OCI-LY1 (cell line): ENCODE measurements around the gene FBXO3.

Source experiments
- H2AFZ ChIP-seq: fragments of 200-600 bp; sonication (generic), shearing (Covaris generic); 2 replicates; pipeline ENCODE4 v1.6.0; 2014; ENCODE audit warnings: antibody characterized with exemption, mild to moderate bottlenecking, low read length
- H3F3A ChIP-seq: fragments of 200-600 bp; sonication (generic), shearing (Covaris generic); 2 replicates; pipeline ENCODE4 v1.6.0; 2014; ENCODE audit warnings: mild to moderate bottlenecking, antibody characterized with exemption, low read length, moderate library complexity; ENCODE audit not compliant: insufficient read depth
- H3K27ac ChIP-seq: fragments of 200-600 bp; sonication (generic); 2 replicates; pipeline ENCODE4 v1.5.1; 2014; ENCODE audit warnings: low read length, mixed run types, mild to moderate bottlenecking, low read depth; ENCODE audit not compliant: poor library complexity, severe bottlenecking
- H3K27me3 ChIP-seq: fragments of 200-600 bp; sonication (generic); 2 replicates; pipeline ENCODE4 v1.6.0; 2014; ENCODE audit warnings: antibody characterized with exemption, mild to moderate bottlenecking, low read length, moderate library complexity; ENCODE audit not compliant: insufficient read depth
- H3K36me3 ChIP-seq: fragments of 200-600 bp; sonication (generic); 2 replicates; pipeline ENCODE4 v1.6.1; 2014; ENCODE audit warnings: mild to moderate bottlenecking, antibody characterized with exemption, low read length, moderate library complexity, mixed read lengths; ENCODE audit not compliant: insufficient read depth
- H3K4me1 ChIP-seq: fragments of 200-600 bp; sonication (generic); 2 replicates; pipeline ENCODE4 v1.5.1; 2014; ENCODE audit warnings: mild to moderate bottlenecking, low read length, moderate library complexity; ENCODE audit not compliant: insufficient read depth, severe bottlenecking
- H3K4me2 ChIP-seq: fragments of 200-600 bp; sonication (generic), shearing (Covaris generic); 2 replicates; pipeline ENCODE4 v1.6.1; 2014; ENCODE audit warnings: low read length
- H3K4me3 ChIP-seq: fragments of 200-600 bp; sonication (generic); 2 replicates; pipeline ENCODE4 v1.5.1; 2014; ENCODE audit warnings: low read length, low read depth, mild to moderate bottlenecking, mixed read lengths; ENCODE audit not compliant: poor library complexity, severe bottlenecking
- H3K79me2 ChIP-seq: fragments of 200-600 bp; shearing (Covaris generic); 2 replicates; pipeline ENCODE4 v1.6.1; 2016; ENCODE audit warnings: mixed run types, low read length, mixed read lengths; ENCODE audit not compliant: insufficient read depth
- H3K9ac ChIP-seq: fragments of 200-600 bp; sonication (generic), shearing (Covaris generic); 2 replicates; pipeline ENCODE4 v1.6.1; 2014; ENCODE audit warnings: mild to moderate bottlenecking, low read length, mixed read lengths
- H3K9me2 ChIP-seq: fragments of 200-600 bp; sonication (generic), shearing (Covaris generic); 2 replicates; pipeline ENCODE4 v1.6.1; 2014; ENCODE audit warnings: low read depth, mild to moderate bottlenecking, low read length, mixed read lengths
- H3K9me3 ChIP-seq: fragments of 200-600 bp; shearing (Covaris generic); 2 replicates; pipeline ENCODE4 v1.6.1; 2014; ENCODE audit warnings: low read length, mixed read lengths
- H4K20me1 ChIP-seq: fragments of 200-600 bp; sonication (generic), shearing (Covaris generic); 2 replicates; pipeline ENCODE4 v1.6.0; 2016; ENCODE audit warnings: mild to moderate bottlenecking, low read length; ENCODE audit not compliant: insufficient read depth
- EZH2 ChIP-seq: fragments of 200-600 bp; sonication (generic), shearing (Covaris generic); IDR thresholded peaks from 2 replicates; pipeline ENCODE4 v1.8.0; 2017; ENCODE audit warnings: borderline replicate concordance, mixed run types, mild to moderate bottlenecking, antibody characterized with exemption, low read length, moderate library complexity, mixed read lengths
- TF ChIP-seq, protein P1 (sequence below): fragments of 200-600 bp; sonication (generic), shearing (Covaris generic); IDR thresholded peaks from 2 replicates; pipeline ENCODE4 v1.5.1; 2017; ENCODE audit warnings: mild to moderate bottlenecking, antibody characterized with exemption, low read length, moderate library complexity, mixed read lengths

FBXO3 gene

DNA sequence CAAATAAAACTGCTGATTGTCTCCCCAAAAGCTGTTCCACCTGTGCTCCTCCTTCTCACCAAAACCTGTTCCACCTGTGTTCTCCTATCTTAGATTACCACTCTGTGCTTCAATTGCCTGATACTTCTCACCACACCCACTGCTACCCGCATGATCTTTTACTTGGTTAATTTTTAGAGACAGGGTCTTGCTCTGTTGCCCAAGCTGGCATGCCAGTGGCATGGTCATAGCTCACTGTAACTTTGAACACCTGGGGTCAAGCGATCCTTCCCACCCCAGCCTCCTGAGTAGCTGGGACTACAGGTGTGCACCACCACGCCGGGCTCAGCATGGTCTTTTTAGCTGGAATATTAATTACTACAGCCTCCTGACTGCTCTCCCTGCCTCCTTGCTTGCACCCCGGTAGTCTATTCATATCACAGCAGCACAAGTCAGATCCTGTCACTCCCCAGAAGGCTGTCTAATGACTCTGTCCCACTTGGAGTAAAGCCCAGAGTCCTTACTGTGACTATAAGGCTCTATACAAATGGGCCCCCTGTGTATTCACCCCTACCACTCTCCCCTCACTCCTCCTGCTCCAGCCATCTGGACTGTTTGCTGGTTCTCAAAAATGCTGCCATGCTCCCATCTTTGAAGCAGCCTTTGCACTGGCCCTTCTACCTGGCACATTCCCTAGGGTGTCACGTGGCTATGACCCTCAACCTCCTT lies 77.2 kb downstream of the FBXO3 start:
- Histone ChIP-seq H3K4me1 (peaks cover 14% of the 10 kb centered on the region), H3K9ac (no peak overlapping the region), H3K4me2 (no peak overlapping the region), H2AFZ (no peak overlapping the region), H4K20me1 (no peaks in the 10 kb centered on the region), H3K27me3 (0 out of 2 replicates have a peak, but pooled peaks cover 4% of the 10 kb centered on the region), H3K9me3 (no peaks in the 10 kb centered on the region), H3K27ac (no peak overlapping the region), H3K9me2 (no peaks in the 10 kb centered on the region), H3K79me2 (no peaks in the 10 kb centered on the region), H3K36me3 (no peaks in the 10 kb centered on the region), H3K4me3 (no peak overlapping the region), H3F3A (no peaks in the 10 kb centered on the region)
- TF ChIP-seq, protein P1, sequence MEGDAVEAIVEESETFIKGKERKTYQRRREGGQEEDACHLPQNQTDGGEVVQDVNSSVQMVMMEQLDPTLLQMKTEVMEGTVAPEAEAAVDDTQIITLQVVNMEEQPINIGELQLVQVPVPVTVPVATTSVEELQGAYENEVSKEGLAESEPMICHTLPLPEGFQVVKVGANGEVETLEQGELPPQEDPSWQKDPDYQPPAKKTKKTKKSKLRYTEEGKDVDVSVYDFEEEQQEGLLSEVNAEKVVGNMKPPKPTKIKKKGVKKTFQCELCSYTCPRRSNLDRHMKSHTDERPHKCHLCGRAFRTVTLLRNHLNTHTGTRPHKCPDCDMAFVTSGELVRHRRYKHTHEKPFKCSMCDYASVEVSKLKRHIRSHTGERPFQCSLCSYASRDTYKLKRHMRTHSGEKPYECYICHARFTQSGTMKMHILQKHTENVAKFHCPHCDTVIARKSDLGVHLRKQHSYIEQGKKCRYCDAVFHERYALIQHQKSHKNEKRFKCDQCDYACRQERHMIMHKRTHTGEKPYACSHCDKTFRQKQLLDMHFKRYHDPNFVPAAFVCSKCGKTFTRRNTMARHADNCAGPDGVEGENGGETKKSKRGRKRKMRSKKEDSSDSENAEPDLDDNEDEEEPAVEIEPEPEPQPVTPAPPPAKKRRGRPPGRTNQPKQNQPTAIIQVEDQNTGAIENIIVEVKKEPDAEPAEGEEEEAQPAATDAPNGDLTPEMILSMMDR = no peak
- TF ChIP-seq EZH2 = no peak

DNA sequence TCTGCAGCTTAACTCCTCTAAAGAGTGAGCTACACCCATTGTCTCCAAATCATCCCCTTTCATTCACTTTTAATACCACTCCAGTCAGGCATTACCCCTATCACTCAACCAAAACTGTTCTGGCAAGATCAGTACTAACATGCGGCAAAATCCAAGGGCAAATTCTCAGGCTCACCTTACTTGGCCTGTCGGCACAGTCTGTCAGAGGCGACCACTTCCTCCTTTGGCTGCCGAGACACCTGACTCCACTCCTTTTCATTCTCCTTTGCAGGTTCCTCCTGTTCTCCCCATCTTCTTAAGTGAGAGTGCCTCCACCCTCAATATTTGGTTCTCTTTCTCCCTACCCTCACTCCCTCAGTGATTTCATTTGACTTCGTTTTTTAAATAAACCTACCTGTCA lies 77.9 kb downstream of the FBXO3 start:
- H4K20me1 ChIP-seq = no peaks in the 10 kb centered on the region
- H2AFZ ChIP-seq = no peak overlapping the region
- H3K79me2 ChIP-seq = no peaks in the 10 kb centered on the region
- TF ChIP-seq, protein P1 = no peak
- TF ChIP-seq EZH2 = no peak
- no peaks in the 10 kb centered on the region for H3K9me3 ChIP-seq
- no peaks in the 10 kb centered on the region for H3F3A ChIP-seq
- no peak overlapping the region for H3K4me2 ChIP-seq
- peaks cover 12% of the 10 kb centered on the region for H3K4me1 ChIP-seq
- H3K27ac ChIP-seq = no peak overlapping the region
- no peak overlapping the region for H3K4me3 ChIP-seq
- no peaks in the 10 kb centered on the region for H3K9me2 ChIP-seq
- H3K9ac ChIP-seq = no peak overlapping the region
- 0 out of 2 replicates have a peak, but pooled peaks cover 4% of the 10 kb centered on the region for H3K27me3 ChIP-seq
- no peaks in the 10 kb centered on the region for H3K36me3 ChIP-seq

DNA sequence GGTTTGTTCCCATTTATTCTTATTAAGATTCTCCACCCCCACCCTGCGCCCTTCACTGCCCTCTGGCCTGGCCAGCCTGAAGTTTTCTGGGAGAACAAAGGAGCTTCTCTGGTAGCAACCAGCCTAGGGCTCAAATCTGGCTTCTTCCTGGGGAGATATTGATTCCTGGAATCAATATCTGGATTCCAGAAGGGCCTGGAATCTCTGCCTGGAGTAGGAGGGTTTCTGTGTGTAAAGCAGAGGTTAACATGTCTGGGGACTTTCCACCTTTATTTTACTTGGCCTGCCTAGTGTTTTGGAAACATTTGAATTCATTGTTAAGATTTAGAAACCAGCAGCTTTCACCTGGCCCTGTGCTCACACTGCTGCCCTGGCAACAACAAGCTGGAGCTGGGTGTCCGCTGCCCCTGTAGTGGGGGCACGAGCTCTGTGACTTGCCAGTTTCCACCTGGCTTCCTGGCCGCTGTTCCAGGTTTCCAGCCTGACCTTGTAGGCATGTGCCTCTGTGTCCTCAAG lies 79.2 kb downstream of the FBXO3 start:
- Histone ChIP-seq H3K27ac (no peak overlapping the region), H3K9me3 (no peaks in the 10 kb centered on the region), H3K4me2 (no peak overlapping the region), H3K36me3 (no peaks in the 10 kb centered on the region), H2AFZ (no peak overlapping the region), H4K20me1 (no peaks in the 10 kb centered on the region), H3K4me1 (peaks cover 7% of the 10 kb centered on the region), H3K4me3 (no peak overlapping the region), H3F3A (no peaks in the 10 kb centered on the region), H3K27me3 (0 out of 2 replicates have a peak, but pooled peaks cover 4% of the 10 kb centered on the region), H3K9ac (no peak overlapping the region), H3K9me2 (no peaks in the 10 kb centered on the region), H3K79me2 (no peaks in the 10 kb centered on the region)
- no peak for TF ChIP-seq EZH2
- TF ChIP-seq, protein P1 = no peak
